Motor neuron (in vitro differentiated cells): ENCODE data around the gene IL15. TPM values are rescaled to one million over a fixed set of nuclear protein-coding genes. Genes with fewer than 3 reads are reported as not detected.
"Not testable (repeated sequence)": the region's sequence is repeated elsewhere in the genome, so short reads cannot be mapped to it uniquely, and the experiment has no call there.

Source experiments
- ATAC-seq, 8 experiments: fragments of 200-7000 bp; cut with Tn5 transposase; replicated peaks in 6 of 8; 2 replicates each; pipeline ENCODE4 v1.8.0; 2021; ENCODE audit warnings: mild to moderate bottlenecking in 8 of 8, moderate library complexity in 8 of 8
- H3K27ac ChIP-seq, 2 donors: fragments of 250-450 bp; sonication (Bioruptor Pico); 2 replicates each; pipeline ENCODE4 v1.9.0; 2021; ENCODE audit warnings: antibody characterized with exemption in 2 of 2, mild to moderate bottlenecking in 2 of 2, moderate library complexity in 1 of 2
- H3K4me1 ChIP-seq, 2 donors: fragments of 250-450 bp; sonication (Bioruptor Pico); replicated peaks in 1 of 2; 2 replicates each; pipeline ENCODE4 v1.6.1; 2021; ENCODE audit warnings: antibody characterized with exemption in 2 of 2, mild to moderate bottlenecking in 2 of 2, moderate library complexity in 1 of 2
- H3K4me3 ChIP-seq, 5 donors: fragments of 250-450 bp; sonication (Bioruptor Pico); 2 replicates each; pipeline ENCODE4 v1.9.0; 2021; ENCODE audit warnings: antibody characterized with exemption in 5 of 5, mild to moderate bottlenecking in 5 of 5, moderate library complexity in 4 of 5
- WGBS, 10 experiments: fragments of 450-650 bp; shearing (Covaris generic); methylation state at CpG; one replicate each; pipeline ENCODE4 v1.0.0; 2022; 5-methylcytosine and 5-hydroxymethylcytosine counted together
- in situ Hi-C, 9 experiments: fragments of 400-800 bp; cut with MboI; loops; one replicate each; pipeline ENCODE4 v1.15.0; 2021; ENCODE audit warnings: low sequenced_read_pairs in 9 of 9, low pct_unique_long_range_greater_than_20kb in 2 of 9; ENCODE audit not compliant: unreplicated experiment in 9 of 9
- total RNA-seq, 8 experiments: library from RNA; unstranded; fragments of 300-600 nt; gene quantifications; 2 replicates each; pipeline versions ENCODE4 v1.2.3 to v1.2.4, GENCODE V29; 2022

IL15 gene
- total RNA-seq, 8 experiments from 2014 or later = 0.16 to 3.3 (median 0.43) TPM

DNA sequence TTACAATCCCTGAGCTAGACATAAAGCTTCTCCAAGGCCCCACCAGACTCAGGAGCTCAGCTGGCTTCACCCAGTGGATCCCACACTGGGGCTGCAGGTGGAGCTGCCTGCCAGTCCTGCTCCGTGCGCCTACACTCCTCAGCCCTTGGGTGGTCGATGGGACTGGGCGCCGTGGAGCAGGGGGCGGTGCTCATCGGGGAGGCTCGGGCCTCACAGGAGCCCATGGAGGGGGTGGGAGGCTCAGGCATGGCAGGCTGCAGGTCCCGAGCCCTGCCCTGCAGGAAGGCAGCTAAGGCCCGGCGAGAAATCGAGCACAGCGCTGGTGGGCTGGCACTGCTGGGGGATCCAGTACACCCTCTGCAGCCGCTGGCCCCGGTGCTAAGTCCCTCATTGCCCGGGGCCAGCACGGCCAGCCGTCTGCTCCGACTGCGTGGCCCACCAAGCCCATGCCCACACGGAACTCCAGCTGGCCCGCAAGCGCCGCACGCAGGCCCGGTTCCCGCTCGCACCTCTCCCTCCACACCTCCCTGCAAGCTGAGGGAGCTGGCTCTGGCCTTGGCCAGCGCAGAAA lies 53.4 kb downstream of the IL15 start:
- WGBS, 10 experiments = 80 to 100% (median 80%) methylated on average over 1 of the region's 29 CpGs; no CpG with 5 or more reads in 7 of the 10 experiments
- not testable (repeated sequence) for H3K27ac ChIP-seq, H3K4me1 ChIP-seq, ATAC-seq, H3K4me3 ChIP-seq
- in situ Hi-C loops = loop anchor here in 1 of 9 experiments (25.0 kb wide), 1 partner anchor 328 kb away; no protein-coding TSS in a partner anchor

DNA sequence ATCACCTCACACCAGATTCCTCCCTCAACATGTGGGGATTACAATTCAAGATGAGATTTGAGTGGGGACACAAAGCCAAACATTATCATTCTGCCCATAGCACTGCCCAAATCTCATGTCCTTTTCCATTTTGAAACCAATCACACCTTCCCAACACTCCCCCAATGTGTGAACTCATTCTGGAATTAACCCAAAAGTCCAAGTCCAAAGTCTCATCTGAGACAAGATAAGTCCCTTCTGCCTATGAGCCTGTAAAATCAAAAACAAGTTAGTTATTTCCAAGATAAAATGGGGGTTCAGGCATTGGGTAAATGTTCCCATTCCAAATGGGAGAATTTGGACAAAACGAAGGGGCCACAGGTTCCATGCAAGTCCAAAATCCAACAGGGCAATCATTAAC lies 54.9 kb downstream of the IL15 start:
- 30 to 80% (median 65%) methylated on average over 1 of the region's 1 CpG; no CpG with 5 or more reads in 4 of the 10 experiments for WGBS, 10 experiments
- not testable (repeated sequence) for H3K4me1 ChIP-seq, H3K27ac ChIP-seq, ATAC-seq, H3K4me3 ChIP-seq
- in situ Hi-C loops = loop anchor here in 1 of 9 experiments (25.0 kb wide), 1 partner anchor 329 kb away; no protein-coding TSS in a partner anchor

DNA sequence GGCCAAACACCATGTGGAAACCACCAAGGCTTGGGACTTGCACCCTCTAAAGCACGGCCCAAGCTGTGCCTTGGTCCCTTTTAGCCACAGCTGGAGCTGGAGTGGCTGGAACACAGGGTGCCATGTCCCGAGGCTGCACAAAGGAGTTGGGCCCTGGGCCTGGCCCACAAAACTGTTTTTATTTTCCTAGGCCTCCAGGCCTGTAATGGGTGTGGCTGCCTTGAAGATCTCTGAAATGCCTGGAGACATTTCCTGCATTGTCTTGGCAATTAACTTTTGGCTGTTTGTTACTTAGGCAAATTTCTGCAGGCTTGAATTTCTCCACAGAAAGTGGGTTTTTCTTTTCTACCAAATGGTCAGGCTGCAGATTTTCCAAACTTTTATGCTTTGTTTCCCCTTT lies 55.7 kb downstream of the IL15 start:
- H3K4me1 ChIP-seq = no peaks in the 10 kb centered on the region
- WGBS, 10 experiments = 0 to 61% (median 42%) methylated on average over 1 to 2 of the region's 2 CpGs; no CpG with 5 or more reads in 4 of the 10 experiments
- ATAC-seq = peak in 3 of 8 experiments; percentile 23 to 76 (median 46)
- H3K4me3 ChIP-seq = no peak overlapping the region
- in situ Hi-C loops = loop anchor here in 1 of 9 experiments (25.0 kb wide), 1 partner anchor 330 kb away; no protein-coding TSS in a partner anchor
- no peak overlapping the region for H3K27ac ChIP-seq

DNA sequence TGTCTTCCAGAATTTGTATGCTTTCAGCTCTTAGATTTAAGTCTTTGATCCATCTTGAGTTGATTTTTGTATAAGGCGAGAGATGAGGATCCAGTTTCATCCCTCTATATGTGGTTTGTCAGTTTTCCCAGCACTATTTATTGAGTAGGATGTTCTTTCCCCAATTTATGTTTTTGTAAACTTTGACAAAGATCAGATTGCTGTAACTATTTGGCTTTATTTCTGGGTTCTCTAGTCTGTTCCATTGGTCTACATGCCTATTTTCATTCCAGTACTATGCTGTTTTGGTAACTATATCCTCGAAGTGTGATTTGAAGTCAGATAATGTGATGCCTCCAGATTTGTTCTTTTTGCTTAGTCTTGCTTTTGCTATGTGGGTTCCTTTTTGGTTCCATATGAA lies 60.7 kb downstream of the IL15 start:
- WGBS, 10 experiments = 58 to 100% (median 89%) methylated on average over 1 to 2 of the region's 2 CpGs
- Histone ChIP-seq H3K4me3 (no peak overlapping the region), H3K4me1 (no peaks in the 10 kb centered on the region), H3K27ac (no peak overlapping the region)
- in situ Hi-C loops = loop anchor here in 1 of 9 experiments (25.0 kb wide), 1 partner anchor 335 kb away; no protein-coding TSS in a partner anchor
- ATAC-seq = no peak

DNA sequence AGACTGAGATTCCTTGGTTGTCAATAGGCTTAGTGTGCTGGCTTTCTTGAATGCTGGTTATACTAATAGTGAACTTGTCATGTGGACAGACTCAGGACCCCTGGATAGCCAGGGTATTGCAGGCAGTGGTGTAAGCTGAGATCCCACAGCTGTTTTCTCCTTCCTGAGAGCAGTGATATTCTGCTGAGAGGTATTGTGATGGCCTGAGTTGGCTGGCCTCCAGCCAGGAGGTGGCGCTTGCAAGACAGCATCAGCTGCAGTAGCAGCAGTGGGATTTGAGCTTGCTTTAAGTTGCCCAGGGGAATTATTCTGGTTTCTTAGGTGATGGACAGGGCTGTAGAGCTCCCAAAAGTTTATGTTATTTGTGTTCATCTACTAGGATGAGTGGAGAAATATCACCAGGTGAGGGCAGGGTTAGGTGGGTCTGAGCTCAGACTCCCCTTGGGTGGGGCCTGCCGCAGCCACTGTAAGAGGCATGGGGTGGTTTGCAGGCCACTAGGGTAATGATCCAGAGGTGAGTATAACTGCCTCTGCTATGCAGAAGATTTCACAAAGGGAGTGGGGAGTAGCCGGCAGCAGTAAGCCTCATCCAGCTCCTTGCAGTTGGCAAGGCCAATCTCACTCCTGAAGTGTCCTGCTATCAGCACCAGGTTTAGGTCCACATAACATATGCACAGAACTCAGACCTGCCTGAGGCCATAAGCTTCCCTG lies 66.2 kb downstream of the IL15 start:
- in situ Hi-C loops = no loop called here
- Histone ChIP-seq H3K4me1 (no peaks in the 10 kb centered on the region), H3K27ac (no peak overlapping the region), H3K4me3 (no peak overlapping the region)
- peak in 1 of 8 experiments; percentile 56 for ATAC-seq
- 17 to 100% (median 100%) methylated on average over 1 to 2 of the region's 3 CpGs; no CpG with 5 or more reads in 4 of the 10 experiments for WGBS, 10 experiments

DNA sequence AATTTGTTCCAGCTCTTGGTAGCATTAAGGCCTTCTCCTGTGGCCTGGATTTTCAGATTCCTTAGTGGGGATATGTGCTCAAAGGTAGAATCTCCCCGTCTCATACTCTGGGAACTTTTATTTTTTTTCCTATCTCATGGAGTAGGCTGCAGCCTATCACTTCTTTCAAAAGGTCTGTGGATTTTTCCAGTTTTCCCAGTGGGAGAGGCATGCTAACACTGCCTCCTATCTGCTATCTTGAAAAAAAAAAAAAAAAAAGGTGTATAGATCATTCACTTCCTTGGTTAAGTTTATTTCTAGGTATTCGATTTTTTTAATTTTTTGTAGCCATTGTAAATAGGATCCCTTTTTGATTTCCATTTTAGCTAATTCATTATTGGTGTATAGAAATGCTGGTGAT lies 67.1 kb downstream of the IL15 start:
- in situ Hi-C loops = no loop called here
- no peak for ATAC-seq
- Histone ChIP-seq H3K27ac (no peak overlapping the region), H3K4me3 (no peak overlapping the region), H3K4me1 (no peaks in the 10 kb centered on the region)
- 60 to 100% (median 75%) methylated on average over 1 to 2 of the region's 2 CpGs for WGBS, 10 experiments

DNA sequence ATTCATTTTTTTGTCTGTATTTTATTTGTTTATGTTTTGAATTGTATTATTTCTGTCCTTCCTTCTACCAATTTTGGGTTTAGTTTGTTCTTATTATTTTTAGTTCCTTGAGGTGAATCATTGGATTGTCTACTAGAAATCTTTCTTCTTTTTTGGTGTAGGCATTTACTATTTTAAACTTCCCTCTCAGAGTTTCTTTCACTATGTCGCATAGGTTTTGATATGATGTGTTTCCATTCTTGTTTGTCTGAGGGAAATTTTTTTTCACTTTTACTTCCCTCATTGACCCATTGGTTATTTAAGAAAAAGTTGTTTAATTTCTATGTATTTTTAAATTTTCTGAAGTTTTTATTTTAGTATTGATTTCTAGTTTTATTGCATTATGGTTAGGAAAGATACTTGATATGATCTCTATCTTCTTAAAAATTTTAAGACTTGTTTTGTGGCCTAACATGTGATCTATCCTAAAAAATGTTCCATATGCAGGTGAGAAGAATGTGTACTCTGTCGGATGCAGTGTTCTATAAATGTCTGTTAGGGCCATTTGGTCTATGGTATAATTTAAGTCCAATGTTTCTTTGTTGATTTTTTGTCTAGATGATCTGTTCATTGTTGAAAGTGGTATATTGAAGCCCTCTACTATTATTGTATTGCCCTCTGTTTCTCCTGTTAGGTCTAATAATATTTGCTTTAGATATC lies 68.8 kb downstream of the IL15 start:
- ATAC-seq = no peak
- 63 to 100% (median 94%) methylated on average over 1 to 2 of the region's 2 CpGs; no CpG with 5 or more reads in 1 of the 10 experiments for WGBS, 10 experiments
- Histone ChIP-seq H3K4me1 (no peaks in the 10 kb centered on the region), H3K4me3 (no peak overlapping the region), H3K27ac (no peak overlapping the region)
- in situ Hi-C loops = no loop called here

DNA sequence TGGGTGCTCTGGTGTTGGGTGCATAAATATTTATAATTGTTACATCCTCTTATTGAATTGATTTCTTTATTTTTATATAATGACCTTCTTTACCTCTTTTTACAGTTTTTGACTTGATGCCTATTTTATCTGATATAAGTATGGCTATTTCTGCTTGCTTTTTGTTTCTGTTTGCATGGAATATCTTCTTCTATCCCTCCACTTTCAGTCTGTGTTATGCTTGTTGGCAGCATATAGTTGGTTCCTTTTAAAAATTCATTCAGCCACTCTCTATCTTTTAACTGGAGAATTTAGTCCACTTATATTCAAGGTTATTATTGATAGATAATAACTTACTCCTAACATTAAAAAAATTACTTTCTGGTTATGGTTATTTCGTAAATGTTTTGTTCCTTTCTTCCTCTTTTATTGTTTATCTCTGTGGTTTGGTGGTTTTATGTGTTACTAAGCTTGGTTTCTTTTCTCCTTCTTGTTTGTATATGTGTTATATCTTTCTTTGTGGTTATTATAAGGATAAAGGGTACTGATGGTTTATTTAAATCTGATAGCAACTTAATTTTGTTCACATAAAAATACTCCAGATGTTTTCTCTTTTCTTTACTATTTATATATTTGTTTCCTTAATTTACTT lies 69.5 kb downstream of the IL15 start:
- ATAC-seq = no peak
- WGBS, 10 experiments = 22 to 100% (median 71%) methylated on average over 1 of the region's 1 CpG
- no peak overlapping the region for H3K27ac ChIP-seq
- in situ Hi-C loops = no loop called here
- no peaks in the 10 kb centered on the region for H3K4me1 ChIP-seq
- H3K4me3 ChIP-seq = no peak overlapping the region

DNA sequence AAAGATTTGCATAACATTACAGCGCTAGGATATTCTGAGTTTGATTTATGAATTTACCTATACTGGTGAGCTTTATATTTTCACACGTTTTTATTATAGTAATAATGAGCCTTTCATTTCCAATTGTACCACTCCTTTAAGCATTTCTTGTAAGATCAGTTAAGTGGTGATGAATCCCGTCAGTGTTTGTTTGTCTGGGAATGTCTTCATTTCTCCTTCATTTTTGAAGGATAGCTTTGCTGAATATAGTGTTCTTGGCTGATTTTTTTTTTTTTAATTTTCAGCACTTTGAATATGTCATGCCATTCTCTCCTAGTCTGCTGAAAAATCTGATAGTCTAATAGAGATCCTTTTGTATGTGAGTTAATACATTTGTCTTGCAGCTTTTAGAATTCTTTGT lies 70.1 kb downstream of the IL15 start:
- in situ Hi-C loops = no loop called here
- Histone ChIP-seq H3K4me1 (no peaks in the 10 kb centered on the region), H3K4me3 (no peak overlapping the region), H3K27ac (no peak overlapping the region)
- 50 to 100% (median 80%) methylated on average over 1 to 3 of the region's 3 CpGs for WGBS, 10 experiments
- ATAC-seq = no peak

DNA sequence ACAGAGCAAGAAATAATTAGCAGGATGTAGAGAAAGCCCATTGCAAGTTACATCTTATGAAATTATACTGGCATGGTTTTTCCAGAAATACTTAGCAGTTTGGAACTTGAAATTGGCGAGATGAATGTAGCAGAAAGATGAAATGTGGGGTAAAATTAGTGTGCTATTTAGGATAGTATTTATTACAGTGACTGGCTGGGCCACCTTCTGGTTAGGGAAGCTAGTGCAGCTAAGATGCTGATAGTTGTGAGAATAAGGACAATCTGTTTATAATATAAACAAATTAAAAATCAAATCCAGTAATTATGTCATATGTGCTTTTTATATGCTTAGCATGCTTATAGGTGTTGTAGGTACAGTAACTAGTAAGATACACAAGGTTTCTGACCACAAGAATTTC lies 74.8 kb downstream of the IL15 start:
- ATAC-seq = peak in 2 of 8 experiments; percentile 42 to 48
- Histone ChIP-seq H3K4me1 (no peaks in the 10 kb centered on the region), H3K4me3 (no peak overlapping the region), H3K27ac (no peak overlapping the region)
- in situ Hi-C loops = no loop called here
- 0 to 100% (median 47%) methylated on average over 1 of the region's 1 CpG; no CpG with 5 or more reads in 2 of the 10 experiments for WGBS, 10 experiments

DNA sequence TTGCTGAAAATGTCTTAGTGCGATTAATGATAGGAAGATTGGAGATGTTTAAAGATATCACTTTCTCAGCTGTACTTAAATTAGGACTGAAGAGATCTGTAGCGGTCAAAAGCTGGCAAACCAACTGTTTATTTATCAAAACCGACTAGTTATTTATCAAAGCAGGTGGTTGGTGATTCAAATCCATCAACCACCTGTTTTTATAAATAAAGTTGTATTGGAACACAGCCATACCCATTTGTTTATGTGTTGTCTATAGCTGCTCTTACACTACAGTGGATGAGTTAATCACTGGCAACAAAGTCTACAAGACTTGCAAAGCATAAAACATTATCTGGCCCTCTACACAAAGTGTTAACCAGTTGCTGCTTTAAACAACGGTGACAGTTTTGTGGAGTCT lies 76.8 kb downstream of the IL15 start:
- Histone ChIP-seq H3K4me3 (no peak overlapping the region), H3K4me1 (no peaks in the 10 kb centered on the region), H3K27ac (no peak overlapping the region)
- ATAC-seq = no peak
- in situ Hi-C loops = no loop called here
- 61 to 100% (median 86%) methylated on average over 2 to 4 of the region's 4 CpGs; no CpG with 5 or more reads in 1 of the 10 experiments for WGBS, 10 experiments

DNA sequence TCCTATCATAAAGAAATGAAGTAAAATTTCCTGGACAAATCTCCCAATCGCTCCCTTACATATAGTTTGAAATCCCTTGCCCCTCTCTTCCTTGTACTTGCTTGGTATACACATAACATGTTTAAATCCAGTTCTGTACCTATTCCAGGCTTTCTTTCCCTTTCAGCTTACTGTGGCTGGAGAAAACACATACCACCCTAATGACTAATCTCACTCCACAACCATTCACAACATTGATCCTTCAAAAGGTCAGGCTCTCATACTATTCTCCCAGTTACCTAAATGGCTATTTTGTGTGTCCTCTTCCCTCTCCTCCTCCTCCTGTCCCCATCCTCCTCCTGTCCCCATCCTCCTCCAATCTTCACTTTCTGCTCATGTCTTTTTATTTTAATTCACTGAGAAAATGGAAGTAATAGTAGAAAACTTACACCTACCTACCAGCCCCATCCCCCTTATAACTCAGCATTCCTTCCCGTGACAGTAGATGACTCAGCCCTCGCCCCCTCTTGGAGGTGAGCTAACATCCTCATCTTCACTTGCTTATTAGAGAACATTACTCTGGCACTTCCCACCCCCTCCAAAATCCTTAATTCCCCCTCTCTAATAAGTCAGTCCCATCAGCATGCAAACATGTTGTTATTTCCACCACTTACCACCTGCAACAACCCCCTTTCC lies 77.5 kb downstream of the IL15 start:
- Histone ChIP-seq H3K4me1 (no peaks in the 10 kb centered on the region), H3K27ac (no peak overlapping the region), H3K4me3 (no peak overlapping the region)
- in situ Hi-C loops = no loop called here
- 32 to 100% (median 80%) methylated on average over 1 to 3 of the region's 3 CpGs; no CpG with 5 or more reads in 1 of the 10 experiments for WGBS, 10 experiments
- ATAC-seq = no peak
